Caco-2 (cell line): ENCODE measurements around the gene LRMDA. TPM values are rescaled to one million over a fixed set of nuclear protein-coding genes. Genes with fewer than 3 reads are reported as not detected.

Experiments
- BruUV-seq: library from RNA; stranded (reverse); fragments of 400-500 nt; replicated peaks from 2 replicates; lab custom pipeline; 2021; lab: Mats Ljungman, UMichigan
- CTCF ChIA-PET: fragments of 300-600 bp; sonication (Branson Sonifier 250); formaldehyde crosslinking; loops from one replicate; lab custom pipeline; 2022; ENCODE audit warnings: antibody characterized with exemption; lab: Charles Lee
- POLR2A ChIA-PET: fragments of 300-600 bp; sonication (Branson Sonifier 250); formaldehyde crosslinking; loops from one replicate; lab custom pipeline; 2022; ENCODE audit warnings: antibody characterized with exemption; lab: Charles Lee
- DNase-seq, 2 experiments: peaks; one replicate each; pipeline versions ENCODE4 v3.0.0 to v3.0.0-alpha.2; 2020 to 2022
- H3K27me3 ChIP-seq: replicated peaks from 2 replicates; pipeline ENCODE4 v1.6.0; 2011; ENCODE audit warnings: low read length; ENCODE audit not compliant: control insufficient read depth, insufficient read depth
- H3K36me3 ChIP-seq: 2 replicates; pipeline ENCODE4 v1.5.1; 2011; ENCODE audit warnings: low read length; ENCODE audit not compliant: control insufficient read depth, insufficient read depth
- H3K4me1 ChIP-seq: fragments of 250-450 bp; sonication (Bioruptor Pico); 2 replicates; pipeline ENCODE4 v1.5.1; 2020; ENCODE audit warnings: mild to moderate bottlenecking
- H3K4me3 ChIP-seq: 2 replicates; pipeline ENCODE4 v1.5.1; 2011; ENCODE audit warnings: low read depth, mild to moderate bottlenecking, control low read depth, low read length
- H3K9me3 ChIP-seq: fragments of 250-450 bp; sonication (Bioruptor Pico); 2 replicates; pipeline ENCODE4 v1.5.1; 2020; ENCODE audit warnings: mild to moderate bottlenecking, moderate library complexity
- H3K27ac Mint-ChIP-seq: one replicate; pipeline ENCODE4 v1.8.0; 2022; ENCODE audit warnings: mixed read lengths; ENCODE audit not compliant: unreplicated experiment
- H3K27me3 Mint-ChIP-seq: one replicate; pipeline ENCODE4 v1.8.0; 2022; ENCODE audit warnings: mixed read lengths; ENCODE audit not compliant: insufficient read depth, unreplicated experiment
- H3K36me3 Mint-ChIP-seq: one replicate; pipeline ENCODE4 v1.8.0; 2022; ENCODE audit warnings: mild to moderate bottlenecking, mixed read lengths; ENCODE audit not compliant: insufficient read depth, unreplicated experiment
- H3K4me1 Mint-ChIP-seq: one replicate; pipeline ENCODE4 v1.8.0; 2022; ENCODE audit warnings: low read depth, mixed read lengths; ENCODE audit not compliant: unreplicated experiment
- H3K4me3 Mint-ChIP-seq: one replicate; pipeline ENCODE4 v1.8.0; 2022; ENCODE audit warnings: mild to moderate bottlenecking, moderate library complexity, mixed read lengths; ENCODE audit not compliant: unreplicated experiment
- H3K9me3 Mint-ChIP-seq: one replicate; pipeline ENCODE4 v1.8.0; 2022; ENCODE audit warnings: mixed read lengths; ENCODE audit not compliant: unreplicated experiment
- CTCF ChIP-seq, 2 experiments: fragments of 200-600 bp in 1 of 2; IDR thresholded peaks; 1 replicate in 1 of 2; 2 replicates in 1 of 2; pipeline versions ENCODE4 v1.5.1 to v1.8.0; 2011 to 2022; ENCODE audit warnings: antibody characterized with exemption in 1 of 2, control low read depth in 1 of 2, inconsistent platforms in 1 of 2, low read depth in 1 of 2, low read length in 1 of 2, mild to moderate bottlenecking in 1 of 2, moderate library complexity in 1 of 2; ENCODE audit not compliant: insufficient read depth in 1 of 2, severe bottlenecking in 1 of 2, unreplicated experiment in 1 of 2
- intact Hi-C: fragments of 100-400 bp; cut with micrococcal nuclease; formaldehyde crosslinking; loops from one replicate; pipeline ENCODE4 v1.10.0; 2022; ENCODE audit not compliant: unreplicated experiment
- total RNA-seq: library from RNA; stranded (reverse); gene quantifications from 2 replicates; pipeline ENCODE4 v1.2.3, GENCODE V29; 2022

Gene LRMDA
- total RNA-seq, 1 experiment from 2014 or later, result 18.5 TPM

GRCh38 chr10:76550806-76551205 lies 1119.4 kb downstream of the LRMDA start:
- Mint-ChIP-seq H3K9me3 (no peaks in the 10 kb centered on the region), H3K36me3 (no peaks in the 10 kb centered on the region), H3K27ac (no peak overlapping the region), H3K27me3 (no peaks in the 10 kb centered on the region), H3K4me1 (peaks cover 7% of the 10 kb centered on the region), H3K4me3 (no peak overlapping the region)
- Histone ChIP-seq H3K27me3 (no peaks in the 10 kb centered on the region), H3K4me1 (peaks cover 7% of the 10 kb centered on the region), H3K36me3 (no peaks in the 10 kb centered on the region), H3K4me3 (no peak overlapping the region), H3K9me3 (no peaks in the 10 kb centered on the region)
- peak in 1 of 2 experiments; percentile 32 for DNase-seq
- BruUV-seq, result no TSS peak
- ChIA-PET CTCF (no interaction called here), POLR2A (no interaction called here)
- intact Hi-C loops, result loop anchor here (5.0 kb wide), 1 partner anchor 561 kb away; no protein-coding TSS in a partner anchor
- no peak for TF ChIP-seq CTCF (IDR thresholded peaks at IDR 0.05; ENCODE audit: insufficient read depth in 1 of 2, low read depth in 1 of 2, low read length in 1 of 2, severe bottlenecking in 1 of 2, unreplicated experiment in 1 of 2)

GRCh38 chr10:76552091-76552873 lies 1120.9 kb downstream of the LRMDA start:
- no peak for TF ChIP-seq CTCF (IDR thresholded peaks at IDR 0.05; ENCODE audit: insufficient read depth in 1 of 2, low read depth in 1 of 2, low read length in 1 of 2, severe bottlenecking in 1 of 2, unreplicated experiment in 1 of 2)
- CTCF ChIA-PET, result no interaction called here
- H3K9me3 Mint-ChIP-seq, result no peaks in the 10 kb centered on the region
- Histone ChIP-seq H3K4me1 (peaks cover 7% of the 10 kb centered on the region), H3K36me3 (no peaks in the 10 kb centered on the region), H3K4me3 (no peak overlapping the region), H3K9me3 (no peaks in the 10 kb centered on the region), H3K27me3 (no peaks in the 10 kb centered on the region)
- no TSS peak for BruUV-seq
- POLR2A ChIA-PET, result no interaction called here
- H3K4me1 Mint-ChIP-seq, result peaks cover 7% of the 10 kb centered on the region
- H3K27me3 Mint-ChIP-seq, result no peaks in the 10 kb centered on the region
- no peaks in the 10 kb centered on the region for H3K36me3 Mint-ChIP-seq
- no peak overlapping the region for H3K4me3 Mint-ChIP-seq
- DNase-seq, result no peak
- intact Hi-C loops, result loop anchor here (5.0 kb wide), 1 partner anchor 560 kb away; no protein-coding TSS in a partner anchor
- no peak overlapping the region for H3K27ac Mint-ChIP-seq

DNA sequence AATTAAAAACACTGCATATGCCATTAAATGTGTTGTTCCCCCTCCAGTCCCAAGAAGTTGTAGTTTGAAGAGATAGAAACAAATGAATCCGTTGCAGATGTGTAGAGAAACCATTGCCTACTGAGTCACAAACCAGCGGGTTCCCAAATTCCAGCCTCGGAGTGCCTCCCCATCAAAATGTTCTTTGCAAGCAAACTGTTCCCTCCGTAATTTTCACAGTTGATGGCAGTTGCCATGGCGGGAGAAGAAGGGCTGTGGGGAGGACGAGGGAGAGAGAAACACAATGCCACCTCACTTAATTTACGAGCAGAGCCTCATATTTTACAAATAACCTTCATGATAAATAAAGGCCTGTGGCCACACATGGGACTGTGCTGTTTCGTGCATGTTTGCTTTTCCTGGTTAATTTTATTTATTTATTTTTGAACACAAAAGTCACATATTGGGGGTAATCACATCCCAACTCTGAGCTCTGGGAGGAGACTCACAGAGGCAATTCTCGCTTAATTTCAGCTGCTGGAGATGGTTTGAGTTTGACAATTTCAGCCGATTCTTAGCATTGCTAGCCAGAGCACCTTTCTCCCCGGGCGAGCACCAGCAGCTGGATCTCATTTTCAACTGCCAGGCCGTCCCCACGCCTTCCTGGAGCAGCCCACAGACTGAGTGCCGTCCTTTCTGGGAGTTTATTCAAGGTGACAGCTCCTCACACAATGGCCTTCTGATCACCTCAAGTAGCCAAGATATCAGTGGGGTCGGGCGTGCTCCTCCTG lies 1122.0 kb downstream of the LRMDA start:
- intact Hi-C loops, result loop anchor here (5.0 kb wide), 1 partner anchor 559 kb away; no protein-coding TSS in a partner anchor
- Mint-ChIP-seq H3K4me3 (no peak overlapping the region), H3K36me3 (no peaks in the 10 kb centered on the region), H3K4me1 (peaks cover 7% of the 10 kb centered on the region), H3K27ac (no peak overlapping the region), H3K27me3 (no peaks in the 10 kb centered on the region), H3K9me3 (no peaks in the 10 kb centered on the region)
- no TSS peak for BruUV-seq
- Histone ChIP-seq H3K27me3 (no peaks in the 10 kb centered on the region), H3K9me3 (no peaks in the 10 kb centered on the region), H3K36me3 (no peaks in the 10 kb centered on the region), H3K4me1 (peaks cover 10% of the 10 kb centered on the region), H3K4me3 (no peak overlapping the region)
- ChIA-PET POLR2A (no interaction called here), CTCF (no interaction called here)
- no peak for DNase-seq
- no peak for TF ChIP-seq CTCF (IDR thresholded peaks at IDR 0.05; ENCODE audit: insufficient read depth in 1 of 2, low read depth in 1 of 2, low read length in 1 of 2, severe bottlenecking in 1 of 2, unreplicated experiment in 1 of 2)
